Pulmonary artery endothelial cell (primary cell): ENCODE measurements around the gene TROAP. TPM values are rescaled to one million over a fixed set of nuclear protein-coding genes. Genes with fewer than 3 reads are reported as not detected.
"Not testable (repeated sequence)": the region's sequence is repeated elsewhere in the genome, so short reads cannot be mapped to it uniquely, and the experiment has no call there.

ENCODE experiments used
- DNase-seq: peaks from one replicate; pipeline ENCODE4 v3.0.0-alpha.2; 2011; ENCODE audit warnings: low read depth, low spot score
- total RNA-seq: library from RNA; depleted of rRNA; stranded (reverse); fragments of >200 nt; gene quantifications from 2 replicates; pipeline ENCODE4 v1.2.3, GENCODE V29; 2014

TROAP gene
- total RNA-seq: 16.9 and 19.6 TPM in 2 replicates

DNA sequence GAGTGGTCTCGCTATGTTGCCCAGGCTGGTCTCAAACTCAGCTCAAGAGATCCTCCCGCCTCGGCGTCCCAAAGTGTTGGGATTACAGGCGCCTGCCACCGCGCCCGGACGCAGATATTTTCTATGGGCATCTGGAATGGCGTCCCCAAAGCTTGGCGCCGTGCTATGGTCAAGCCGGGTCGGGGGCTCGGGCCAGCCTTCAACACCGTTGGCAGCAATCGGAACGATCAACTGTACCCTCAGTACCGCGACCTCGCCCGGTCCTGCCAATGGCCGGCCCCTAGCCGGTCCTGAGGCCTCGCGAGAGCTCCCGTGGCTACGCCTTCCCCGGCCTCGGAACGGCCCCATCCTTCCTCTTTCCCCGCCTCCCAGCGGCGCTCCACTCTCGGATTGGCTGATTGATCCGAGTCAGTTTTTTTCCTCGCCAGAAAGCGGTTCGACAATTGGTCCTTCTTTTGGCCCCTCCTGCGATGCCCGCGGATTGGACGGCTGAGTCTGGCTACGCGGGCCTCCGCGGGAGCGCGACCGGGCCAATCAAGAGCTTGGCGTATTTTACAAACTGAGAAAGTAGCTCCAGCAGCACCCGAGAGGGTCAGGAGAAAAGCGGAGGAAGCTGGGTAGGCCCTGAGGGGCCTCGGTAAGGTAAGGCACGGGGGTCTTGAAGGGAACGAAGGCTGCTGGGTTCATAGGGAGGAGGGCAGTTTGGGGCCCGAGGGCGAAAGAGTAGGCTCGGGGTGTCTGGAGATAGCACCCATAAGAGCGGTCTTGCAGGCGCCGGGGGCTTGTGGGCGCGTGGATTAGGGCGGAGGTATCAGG is at the start of gene TROAP:
TROAP (plus strand) TSS at position 548 of the 816 bp plus-strand sequence. CDS start 354 bp downstream, outside the sequence.
- DNase-seq: peak; percentile 91

DNA sequence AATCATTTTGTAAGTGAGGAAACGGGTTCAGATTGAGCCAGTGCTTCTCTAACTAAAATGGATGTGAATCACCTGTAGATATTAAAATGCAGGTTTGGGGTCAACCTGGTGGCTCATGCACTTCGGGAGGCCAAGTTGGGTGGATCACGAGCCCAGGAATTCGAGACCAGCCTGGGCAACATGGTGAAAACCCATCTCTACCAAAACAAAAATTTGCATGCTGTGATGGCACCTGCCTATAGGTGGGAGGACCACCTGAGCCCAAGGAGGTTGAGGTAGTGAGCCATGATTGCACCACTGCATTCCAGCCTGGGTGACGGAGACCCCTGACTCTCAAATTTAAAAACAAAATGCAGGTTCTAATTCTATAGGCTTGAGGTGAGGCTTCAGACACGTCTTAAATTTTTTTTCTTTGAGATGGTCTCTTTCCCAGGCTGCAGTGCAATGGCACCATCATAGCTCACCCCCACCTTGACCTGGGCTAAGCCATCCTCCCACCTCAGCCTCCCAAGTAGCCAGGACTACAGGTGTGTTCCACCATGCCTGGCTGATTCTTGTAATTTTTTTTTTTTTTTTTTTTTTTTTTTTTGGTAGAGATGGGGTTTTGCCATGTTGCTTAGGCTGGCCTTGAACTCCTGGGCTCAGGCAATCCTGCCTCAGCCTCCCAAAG is 49.2 kb upstream of the TROAP start:
- no peak for DNase-seq

GRCh38 chr12:49274396-49275069 is 48.5 kb upstream of the TROAP start:
- DNase-seq: no peak

GRCh38 chr12:49276304-49277290 is 46.5 kb upstream of the TROAP start:
- no peak for DNase-seq

DNA sequence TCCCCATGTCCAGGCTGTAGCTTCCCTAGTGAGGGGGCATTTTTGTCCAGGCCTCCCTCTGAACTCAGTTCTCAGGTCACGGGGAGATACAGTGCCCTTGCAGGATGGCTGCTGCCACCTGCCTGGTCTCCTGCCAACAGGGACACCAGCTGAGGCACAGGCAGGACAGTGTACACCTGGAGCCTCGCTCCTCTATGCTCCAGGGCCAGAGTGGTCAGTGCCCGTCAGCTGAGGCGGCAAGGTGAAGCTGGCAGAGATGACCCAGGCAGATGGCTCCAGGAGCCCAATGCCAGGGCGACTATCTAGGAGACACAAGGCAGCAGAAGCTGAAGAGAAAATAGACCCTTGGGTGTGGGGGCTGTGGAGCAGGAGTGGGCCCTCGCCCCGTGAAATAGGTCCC is 45.6 kb upstream of the TROAP start:
- no peak for DNase-seq

- DNase-seq: no peak
Measured at GRCh38 chr12:49279706-49280159, 43.3 kb upstream of the TROAP start.

GRCh38 chr12:49280545-49280944 is 42.5 kb upstream of the TROAP start:
- DNase-seq: not testable (repeated sequence)

- no peak for DNase-seq
Measured at GRCh38 chr12:49282302-49282701, 40.8 kb upstream of the TROAP start.

DNA sequence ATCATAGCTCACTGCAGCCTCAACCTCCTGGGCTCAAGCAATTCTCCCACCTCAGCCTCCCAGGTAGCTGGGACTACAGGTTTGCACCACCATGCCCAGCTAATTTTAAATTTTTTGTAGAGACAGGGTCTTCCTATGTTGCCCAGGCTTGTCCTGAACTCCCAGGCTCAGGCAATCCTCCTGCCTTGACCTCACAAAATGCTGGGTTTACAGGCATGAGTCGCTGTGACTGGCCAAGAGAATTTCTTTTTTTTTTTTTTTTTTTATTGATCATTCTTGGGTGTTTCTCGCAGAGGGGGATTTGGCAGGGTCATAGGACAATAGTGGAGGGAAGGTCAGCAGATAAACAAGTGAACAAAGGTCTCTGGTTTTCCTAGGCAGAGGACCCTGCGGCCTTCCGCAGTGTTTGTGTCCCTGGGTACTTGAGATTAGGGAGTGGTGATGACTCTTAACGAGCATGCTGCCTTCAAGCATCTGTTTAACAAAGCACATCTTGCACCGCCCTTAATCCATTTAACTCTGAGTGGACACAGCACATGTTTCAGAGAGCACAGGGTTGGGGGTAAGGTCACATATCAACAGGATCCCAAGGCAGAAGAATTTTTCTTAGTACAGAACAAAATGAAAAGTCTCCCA is 40.2 kb upstream of the TROAP start:
- DNase-seq: not testable (repeated sequence)

DNA sequence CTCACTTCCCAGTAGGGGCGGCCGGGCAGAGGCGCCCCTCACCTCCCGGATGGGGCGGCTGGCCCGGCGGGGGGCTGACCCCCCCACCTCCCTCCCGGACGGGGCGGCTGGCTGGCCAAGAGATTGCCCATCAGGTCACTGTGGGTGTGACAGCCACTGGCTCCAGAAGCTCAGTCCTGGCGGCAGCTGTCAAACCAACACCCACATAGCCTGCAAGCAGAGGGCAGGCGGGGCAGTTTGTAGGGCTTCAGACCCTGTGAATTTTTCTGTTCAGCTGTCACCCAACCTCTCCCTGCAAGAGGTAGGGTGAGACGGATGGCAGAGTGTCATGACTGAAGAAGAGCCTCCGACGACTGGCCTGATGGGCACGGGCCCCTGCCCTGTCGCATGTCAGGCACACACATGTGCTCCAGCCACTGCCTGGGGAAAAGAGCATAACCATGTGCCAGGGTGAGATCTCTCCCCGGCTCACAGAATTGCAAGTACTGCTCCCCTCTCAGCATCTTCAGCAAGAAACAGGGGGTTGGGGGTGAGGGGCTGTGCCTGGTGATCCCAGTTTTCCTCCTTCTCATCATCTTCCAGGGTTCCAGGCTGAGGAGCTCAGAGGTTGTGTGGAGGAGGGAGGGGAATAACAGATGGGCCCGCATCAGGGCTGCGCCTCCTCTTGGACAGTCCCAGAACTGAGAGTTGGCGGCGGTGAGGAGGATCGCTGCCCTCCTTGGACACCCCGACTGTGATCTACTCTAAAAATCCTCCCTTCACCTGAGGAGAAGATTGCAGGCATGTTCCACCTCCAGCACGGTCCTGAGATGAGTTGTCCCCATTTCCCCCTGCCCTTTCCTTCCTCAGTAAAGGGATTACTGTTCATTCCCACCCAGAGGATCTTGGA is 39.3 kb upstream of the TROAP start:
- DNase-seq: no peak

DNA sequence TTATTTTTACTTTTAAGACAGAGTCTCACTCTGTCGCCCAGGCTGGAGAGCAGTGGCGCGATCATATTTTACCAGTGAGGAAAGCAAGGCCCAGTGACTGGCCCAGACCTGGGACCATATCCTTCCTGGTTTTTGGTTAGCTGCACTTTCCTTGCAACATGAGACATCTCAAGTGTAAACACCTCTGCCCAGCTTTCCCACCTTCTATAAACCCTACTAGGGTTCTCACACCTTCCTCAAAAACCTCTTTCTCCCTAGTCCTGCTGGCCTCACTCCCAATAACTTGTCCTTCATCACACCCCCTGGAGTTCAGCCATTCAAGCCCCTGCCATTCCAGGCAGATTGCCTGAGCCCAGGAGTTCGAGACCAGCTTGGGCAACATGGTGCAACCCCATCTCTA is 38.4 kb upstream of the TROAP start:
- no peak for DNase-seq

DNA sequence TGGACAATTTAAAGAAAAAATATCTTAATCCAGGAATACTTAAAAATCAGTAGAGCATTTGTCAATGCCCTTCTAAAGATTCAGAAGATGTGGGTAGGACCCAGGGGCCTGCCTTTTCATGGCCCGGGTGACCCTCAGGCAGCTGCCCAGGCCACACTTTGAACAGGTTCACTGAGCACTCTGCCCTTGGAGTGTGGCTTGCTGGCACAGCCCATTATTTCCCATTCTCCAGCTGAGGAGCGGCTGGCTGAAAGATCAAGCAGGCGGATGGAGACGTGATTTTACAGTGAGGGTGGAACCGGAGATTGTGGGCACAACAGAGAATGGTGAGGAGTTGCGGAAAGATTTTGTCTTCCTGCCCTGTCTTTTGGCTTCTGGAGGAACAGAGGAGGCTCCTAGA is 35.2 kb upstream of the TROAP start:
- DNase-seq: no peak

DNA sequence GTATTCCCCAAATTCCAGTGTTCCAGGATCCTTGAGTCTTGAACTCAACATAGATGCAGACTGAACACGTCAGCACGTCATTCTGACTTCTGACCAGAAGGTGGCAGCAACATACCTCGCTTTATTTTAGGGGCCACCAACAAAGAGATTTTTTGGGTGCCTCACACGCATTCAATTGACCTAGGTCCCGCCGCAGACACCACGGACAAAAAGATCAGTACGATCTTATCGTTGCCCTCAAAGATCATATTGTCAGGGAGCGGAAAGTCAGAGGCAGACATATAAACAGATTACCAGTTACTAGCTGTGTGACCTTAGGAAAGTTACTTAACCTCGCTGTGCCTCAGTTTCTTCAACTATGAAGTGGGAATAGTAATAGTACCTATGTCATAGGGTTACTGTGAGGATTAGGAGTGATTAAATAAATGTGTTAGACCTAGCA is 34.6 kb upstream of the TROAP start:
- no peak for DNase-seq

GRCh38 chr12:49288922-49289555 is 34.0 kb upstream of the TROAP start:
- DNase-seq: no peak

DNA sequence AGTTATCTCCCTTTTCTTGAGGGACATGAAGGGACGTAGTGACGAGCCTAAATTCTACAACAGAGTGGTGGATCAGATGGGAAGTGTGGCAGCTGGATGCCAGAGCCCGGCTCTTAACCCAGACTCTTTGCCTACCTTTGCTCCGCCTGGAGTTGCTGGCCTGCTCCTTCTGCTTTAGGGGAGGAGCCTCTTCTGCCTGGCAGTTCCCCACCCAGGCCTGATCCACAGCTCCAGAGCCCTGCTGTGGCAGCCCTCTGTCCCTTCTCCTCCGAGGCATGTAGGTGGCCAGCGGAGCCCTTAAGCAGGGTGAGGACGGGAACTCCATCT is 30.4 kb upstream of the TROAP start:
- no peak for DNase-seq

DNA sequence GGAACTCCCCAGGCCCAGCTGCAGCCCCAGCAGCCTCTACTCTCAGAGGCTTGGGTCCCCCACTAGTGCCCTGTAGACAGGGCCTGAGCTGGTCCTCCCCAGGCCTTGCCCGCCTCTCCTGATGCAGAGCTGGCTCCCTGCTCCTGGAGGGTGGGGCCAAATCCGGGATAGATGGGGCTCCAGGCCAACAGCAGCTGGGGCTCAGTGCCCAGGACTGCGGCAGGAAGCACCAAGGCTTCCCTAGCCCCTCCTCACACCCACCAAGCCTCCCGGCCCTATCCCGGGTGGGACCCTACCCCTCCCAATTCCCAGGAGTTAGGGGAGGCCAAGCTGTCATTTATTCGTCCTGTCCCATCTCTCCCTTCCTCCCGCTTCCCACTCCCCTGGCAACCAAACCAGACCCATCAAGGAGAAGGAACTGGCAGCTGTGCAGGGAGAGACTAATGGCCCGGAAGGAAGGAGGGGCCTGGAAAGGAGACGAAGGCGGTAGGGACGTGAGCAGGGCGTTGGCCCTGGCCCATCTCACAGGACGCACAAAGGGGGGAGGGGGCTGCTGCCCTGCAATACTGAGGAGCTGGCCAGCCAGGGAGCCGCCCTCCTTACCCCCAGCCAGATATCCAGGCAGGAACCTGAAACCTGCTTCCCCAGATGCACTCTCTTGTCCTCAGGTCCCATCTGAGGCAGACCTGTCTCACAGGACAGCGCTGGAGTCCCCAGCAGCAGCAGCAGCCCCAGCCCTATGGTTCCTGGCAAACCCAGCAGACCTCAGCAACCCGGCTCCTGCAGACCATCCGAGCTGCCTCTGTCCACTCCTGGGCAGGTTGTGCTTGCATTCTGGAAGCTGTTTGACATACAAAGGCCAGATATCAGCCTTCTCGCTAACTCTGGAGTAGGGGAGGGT is 29.7 kb upstream of the TROAP start:
- no peak for DNase-seq

DNA sequence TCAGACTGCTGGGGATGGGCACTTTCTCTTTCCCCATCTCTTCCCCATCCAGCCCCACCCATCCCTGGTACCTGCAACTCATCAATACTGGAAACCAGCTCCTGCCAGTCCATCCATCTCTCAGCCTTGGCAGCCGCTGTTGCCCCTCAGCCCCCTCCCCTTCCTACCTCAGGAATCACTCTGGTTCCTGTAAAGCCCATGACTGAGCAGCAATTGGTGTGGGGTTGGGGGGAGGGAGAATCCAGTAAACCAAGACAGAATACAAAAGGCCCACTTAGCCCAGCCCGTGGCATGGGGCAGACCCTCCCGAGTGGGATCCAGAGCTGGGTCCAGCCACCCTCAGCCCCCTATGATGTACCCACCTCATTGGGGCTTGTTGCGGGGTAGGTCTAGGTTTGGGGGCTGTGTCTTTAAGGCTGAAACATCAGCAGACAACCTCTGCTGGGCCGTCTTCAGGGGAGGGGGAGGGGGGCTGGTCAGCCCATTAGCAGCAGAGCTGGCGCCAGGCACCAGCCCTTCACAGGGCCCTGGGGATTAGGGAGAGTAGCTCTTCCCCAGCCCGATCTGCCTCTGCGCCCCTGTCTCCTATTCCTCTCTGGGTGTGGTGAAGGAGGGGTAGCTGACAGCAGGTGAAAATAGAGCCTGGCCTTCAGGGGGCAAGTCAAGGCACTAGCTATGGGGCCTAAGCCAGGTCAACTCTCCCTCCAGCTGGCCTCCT is 28.8 kb upstream of the TROAP start:
- DNase-seq: no peak

- DNase-seq: no peak
Measured at GRCh38 chr12:49294804-49295081, 28.3 kb upstream of the TROAP start.
